Measurements from ENCODE around the gene CHST6. TPM values are rescaled to one million over a fixed set of nuclear protein-coding genes. Genes with fewer than 3 reads are reported as not detected.

CHST6 gene
- total RNA-seq, 1 donor from 2014 or later, result 0.02 TPM

DNA sequence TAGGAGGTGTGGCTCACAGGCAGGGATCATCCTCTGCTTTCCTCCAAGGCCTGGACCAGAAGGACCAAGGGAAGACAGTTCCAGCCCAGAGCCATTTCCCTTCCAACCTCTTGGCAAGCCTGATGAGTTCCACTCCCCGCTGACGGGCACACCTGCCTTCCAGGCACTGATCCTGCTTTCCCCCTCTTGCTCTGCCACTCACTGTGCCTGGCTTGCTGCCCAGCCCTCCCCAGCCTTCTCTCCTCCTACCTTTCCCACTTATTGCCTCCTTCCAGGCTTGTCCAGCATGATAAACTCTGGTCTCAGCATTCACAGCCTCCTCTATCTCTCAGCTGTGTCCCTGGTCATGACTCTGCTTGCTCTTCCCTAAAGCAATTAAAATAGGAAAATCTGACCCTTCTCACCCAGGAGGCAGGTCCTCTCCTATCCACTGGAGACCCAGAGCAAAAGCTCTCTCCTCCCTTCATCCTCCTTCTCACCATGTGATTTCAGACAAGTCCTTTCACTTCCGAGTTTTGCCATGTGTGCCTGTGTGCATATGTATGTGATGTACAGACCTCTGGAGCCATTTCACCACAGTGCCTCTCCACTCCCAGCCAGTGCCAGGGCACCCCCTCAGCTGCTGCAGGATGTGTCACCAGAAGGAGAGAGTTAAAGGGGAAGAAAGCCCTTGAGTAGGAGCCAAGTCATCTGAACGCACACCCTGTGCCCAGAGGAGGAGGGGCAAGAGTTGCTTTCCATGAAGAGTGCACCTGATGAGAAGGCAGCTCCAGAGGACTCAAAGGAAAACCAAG, 17.4 kb downstream of the CHST6 start:
- H3K9me3 Mint-ChIP-seq, result no peaks in the 10 kb centered on the region
- intact Hi-C loops (cut with micrococcal nuclease), result no loop called here
- no peak overlapping the region for H3K4me3 Mint-ChIP-seq
- POLR2A ChIA-PET, result no interaction called here
- TF ChIP-seq, protein P1, sequence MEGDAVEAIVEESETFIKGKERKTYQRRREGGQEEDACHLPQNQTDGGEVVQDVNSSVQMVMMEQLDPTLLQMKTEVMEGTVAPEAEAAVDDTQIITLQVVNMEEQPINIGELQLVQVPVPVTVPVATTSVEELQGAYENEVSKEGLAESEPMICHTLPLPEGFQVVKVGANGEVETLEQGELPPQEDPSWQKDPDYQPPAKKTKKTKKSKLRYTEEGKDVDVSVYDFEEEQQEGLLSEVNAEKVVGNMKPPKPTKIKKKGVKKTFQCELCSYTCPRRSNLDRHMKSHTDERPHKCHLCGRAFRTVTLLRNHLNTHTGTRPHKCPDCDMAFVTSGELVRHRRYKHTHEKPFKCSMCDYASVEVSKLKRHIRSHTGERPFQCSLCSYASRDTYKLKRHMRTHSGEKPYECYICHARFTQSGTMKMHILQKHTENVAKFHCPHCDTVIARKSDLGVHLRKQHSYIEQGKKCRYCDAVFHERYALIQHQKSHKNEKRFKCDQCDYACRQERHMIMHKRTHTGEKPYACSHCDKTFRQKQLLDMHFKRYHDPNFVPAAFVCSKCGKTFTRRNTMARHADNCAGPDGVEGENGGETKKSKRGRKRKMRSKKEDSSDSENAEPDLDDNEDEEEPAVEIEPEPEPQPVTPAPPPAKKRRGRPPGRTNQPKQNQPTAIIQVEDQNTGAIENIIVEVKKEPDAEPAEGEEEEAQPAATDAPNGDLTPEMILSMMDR (IDR thresholded peaks at IDR 0.05), result no peak
- no peak overlapping the region for H3K27ac Mint-ChIP-seq
- no peaks in the 10 kb centered on the region for H3K36me3 Mint-ChIP-seq (ENCODE audit: low read depth)
- no peaks in the 10 kb centered on the region for H3K27me3 Mint-ChIP-seq
- CTCF ChIA-PET, result no interaction called here
- ATAC-seq (ENCODE audit: low read depth) (no peak), DNase-seq (no peak)
- no peaks in the 10 kb centered on the region for H3K4me1 Mint-ChIP-seq

GRCh38 chr16:75476817-75477216, 18.4 kb downstream of the CHST6 start:
- no peak overlapping the region for H3K27ac Mint-ChIP-seq
- ChIA-PET CTCF (no interaction called here), POLR2A (no interaction called here)
- H3K4me3 Mint-ChIP-seq, result no peak overlapping the region
- H3K9me3 Mint-ChIP-seq, result no peaks in the 10 kb centered on the region
- DNase-seq, result no peak
- intact Hi-C loops (cut with micrococcal nuclease), result no loop called here
- no peaks in the 10 kb centered on the region for H3K4me1 Mint-ChIP-seq
- ATAC-seq (ENCODE audit: low read depth), result no peak
- no peaks in the 10 kb centered on the region for H3K27me3 Mint-ChIP-seq
- H3K36me3 Mint-ChIP-seq (ENCODE audit: low read depth), result no peaks in the 10 kb centered on the region
- TF ChIP-seq, protein P1 (IDR thresholded peaks at IDR 0.05), result no peak

DNA sequence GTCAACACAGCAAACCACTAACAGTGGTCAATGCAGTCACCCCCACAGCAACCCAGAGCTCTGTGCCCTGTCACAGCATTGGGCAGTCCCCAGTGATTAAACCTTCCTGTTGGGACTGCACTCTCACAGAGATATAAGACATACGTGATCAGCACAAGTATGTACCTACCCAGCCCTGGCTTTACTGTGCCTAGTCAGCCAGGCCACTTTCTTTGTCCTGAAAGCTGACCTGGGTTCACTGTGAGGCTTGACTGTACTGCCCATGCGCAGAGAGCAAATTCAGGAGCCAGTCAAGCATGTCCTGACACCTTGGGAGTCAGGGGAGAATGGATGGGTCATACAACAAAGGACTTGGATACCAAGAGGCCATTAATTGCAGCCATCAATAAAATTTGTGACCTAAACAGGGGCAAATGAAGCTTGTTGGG, 19.8 kb downstream of the CHST6 start:
- POLR2A ChIA-PET, result no interaction called here
- Mint-ChIP-seq H3K4me3 (no peak overlapping the region), H3K36me3 (ENCODE audit: low read depth) (no peaks in the 10 kb centered on the region), H3K9me3 (no peaks in the 10 kb centered on the region), H3K4me1 (no peaks in the 10 kb centered on the region), H3K27ac (no peak overlapping the region), H3K27me3 (no peaks in the 10 kb centered on the region)
- TF ChIP-seq, protein P1 (IDR thresholded peaks at IDR 0.05), result no peak
- CTCF ChIA-PET, result no interaction called here
- ATAC-seq (ENCODE audit: low read depth), result no peak
- no peak for DNase-seq
- intact Hi-C loops (cut with micrococcal nuclease), result no loop called here

GRCh38 chr16:75472908-75473877, 22.0 kb downstream of the CHST6 start:
- Mint-ChIP-seq H3K27ac (no peak overlapping the region), H3K4me3 (no peak overlapping the region), H3K27me3 (no peaks in the 10 kb centered on the region), H3K4me1 (no peaks in the 10 kb centered on the region), H3K9me3 (no peaks in the 10 kb centered on the region), H3K36me3 (ENCODE audit: low read depth) (no peaks in the 10 kb centered on the region)
- POLR2A ChIA-PET, result no interaction called here
- intact Hi-C loops (cut with micrococcal nuclease), result no loop called here
- DNase-seq (no peak), ATAC-seq (ENCODE audit: low read depth) (no peak)
- CTCF ChIA-PET, result interaction anchor here (0.7 to 1.9 kb wide), 7 partner anchors 9 to 291 kb away, joined by 3 to 6 read pairs (median 3); no protein-coding TSS in a partner anchor
- TF ChIP-seq, protein P1 (IDR thresholded peaks at IDR 0.05), result no peak
